Measurements from ENCODE around the gene CCDC15.

CCDC15 gene

DNA sequence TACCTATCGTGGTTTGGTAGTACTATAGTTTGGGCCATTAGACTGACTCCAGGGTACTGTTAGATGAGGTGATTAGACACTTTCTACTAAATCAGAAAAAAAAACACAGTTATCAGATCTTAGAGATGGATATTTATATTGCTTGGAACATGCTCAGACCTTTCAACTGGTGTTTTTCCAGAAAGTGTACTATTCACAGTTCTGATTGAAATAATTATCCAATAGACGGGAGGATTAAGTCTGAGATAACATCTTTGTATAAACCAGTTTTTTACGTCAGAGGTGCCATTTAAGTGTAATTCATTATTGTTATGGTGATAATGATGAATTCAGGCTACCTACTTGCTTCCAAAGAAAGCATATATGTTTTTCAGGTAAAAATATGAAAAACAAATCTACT lies 22.5 kb downstream of the CCDC15 start:
- no peaks in the 10 kb centered on the region for H3K79me2 ChIP-seq
- no peak overlapping the region for H3K4me3 ChIP-seq (ENCODE audit: low read depth, low read length)
- no peaks in the 10 kb centered on the region for H3K36me3 ChIP-seq (ENCODE audit: control insufficient read depth, insufficient read depth, low read length)
- H3K27me3 ChIP-seq (ENCODE audit: control insufficient read depth, insufficient read depth, low read length), result no peaks in the 10 kb centered on the region
- H3K4me1 ChIP-seq, result no peaks in the 10 kb centered on the region
- no peak overlapping the region for H2AFZ ChIP-seq
- H3K4me2 ChIP-seq (ENCODE audit: low read length), result no peak overlapping the region
- H3K9ac ChIP-seq, result no peak overlapping the region
- no peak overlapping the region for H3K27ac ChIP-seq
- no peaks in the 10 kb centered on the region for H3K9me3 ChIP-seq (ENCODE audit: control insufficient read depth, low read length)
- TF ChIP-seq, protein P1, sequence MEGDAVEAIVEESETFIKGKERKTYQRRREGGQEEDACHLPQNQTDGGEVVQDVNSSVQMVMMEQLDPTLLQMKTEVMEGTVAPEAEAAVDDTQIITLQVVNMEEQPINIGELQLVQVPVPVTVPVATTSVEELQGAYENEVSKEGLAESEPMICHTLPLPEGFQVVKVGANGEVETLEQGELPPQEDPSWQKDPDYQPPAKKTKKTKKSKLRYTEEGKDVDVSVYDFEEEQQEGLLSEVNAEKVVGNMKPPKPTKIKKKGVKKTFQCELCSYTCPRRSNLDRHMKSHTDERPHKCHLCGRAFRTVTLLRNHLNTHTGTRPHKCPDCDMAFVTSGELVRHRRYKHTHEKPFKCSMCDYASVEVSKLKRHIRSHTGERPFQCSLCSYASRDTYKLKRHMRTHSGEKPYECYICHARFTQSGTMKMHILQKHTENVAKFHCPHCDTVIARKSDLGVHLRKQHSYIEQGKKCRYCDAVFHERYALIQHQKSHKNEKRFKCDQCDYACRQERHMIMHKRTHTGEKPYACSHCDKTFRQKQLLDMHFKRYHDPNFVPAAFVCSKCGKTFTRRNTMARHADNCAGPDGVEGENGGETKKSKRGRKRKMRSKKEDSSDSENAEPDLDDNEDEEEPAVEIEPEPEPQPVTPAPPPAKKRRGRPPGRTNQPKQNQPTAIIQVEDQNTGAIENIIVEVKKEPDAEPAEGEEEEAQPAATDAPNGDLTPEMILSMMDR (IDR thresholded peaks at IDR 0.05), result no peak

DNA sequence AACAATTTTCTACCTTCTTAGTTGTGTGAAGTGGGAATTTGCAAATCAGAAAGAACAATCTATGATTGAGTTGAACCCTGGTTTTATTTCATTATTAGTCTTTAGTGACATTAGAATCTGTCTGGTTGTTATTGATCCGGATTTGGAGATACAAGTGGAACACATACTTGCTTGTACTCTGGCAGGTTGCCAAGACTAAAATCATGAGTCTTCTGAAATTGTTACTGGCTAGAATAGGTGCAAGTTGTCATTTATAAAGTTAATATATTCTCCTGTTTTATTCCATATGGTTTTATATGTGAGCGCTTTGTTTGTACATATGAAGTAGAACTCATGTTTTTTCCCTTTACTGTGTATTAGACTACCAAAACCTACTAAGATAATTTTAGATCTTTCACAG lies 23.0 kb downstream of the CCDC15 start:
- no peaks in the 10 kb centered on the region for H3K79me2 ChIP-seq
- no peak overlapping the region for H3K9ac ChIP-seq
- no peaks in the 10 kb centered on the region for H3K27me3 ChIP-seq (ENCODE audit: control insufficient read depth, insufficient read depth, low read length)
- H3K4me1 ChIP-seq, result no peaks in the 10 kb centered on the region
- no peak overlapping the region for H3K4me2 ChIP-seq (ENCODE audit: low read length)
- no peak overlapping the region for H2AFZ ChIP-seq
- TF ChIP-seq, protein P1 (IDR thresholded peaks at IDR 0.05), result no peak
- H3K36me3 ChIP-seq (ENCODE audit: control insufficient read depth, insufficient read depth, low read length), result no peaks in the 10 kb centered on the region
- no peak overlapping the region for H3K27ac ChIP-seq
- no peaks in the 10 kb centered on the region for H3K9me3 ChIP-seq (ENCODE audit: control insufficient read depth, low read length)
- no peak overlapping the region for H3K4me3 ChIP-seq (ENCODE audit: low read depth, low read length)

DNA sequence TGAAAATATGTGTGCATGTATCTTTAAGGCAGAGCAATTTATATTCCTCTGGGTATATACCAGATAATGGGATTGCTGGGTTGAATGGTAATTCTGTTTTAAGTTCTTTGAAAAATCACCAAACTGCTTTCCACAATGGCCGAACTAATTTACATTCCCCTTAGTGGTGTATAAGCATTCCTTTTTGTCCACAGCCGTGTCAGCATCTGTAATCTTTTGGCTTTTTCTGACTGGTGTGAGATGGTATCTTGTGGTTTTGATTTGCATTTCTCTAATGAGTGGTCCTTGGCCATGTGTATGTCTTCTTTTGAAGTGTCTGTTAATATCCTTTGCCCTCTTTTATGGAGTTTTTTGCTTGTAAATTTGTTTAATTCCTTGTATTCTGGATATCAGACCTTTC lies 24.3 kb downstream of the CCDC15 start:
- Histone ChIP-seq H2AFZ (no peak overlapping the region), H3K36me3 (ENCODE audit: control insufficient read depth, insufficient read depth, low read length) (no peaks in the 10 kb centered on the region), H3K4me2 (ENCODE audit: low read length) (no peak overlapping the region), H3K27ac (no peak overlapping the region), H3K79me2 (no peaks in the 10 kb centered on the region), H3K4me1 (no peaks in the 10 kb centered on the region), H3K9me3 (ENCODE audit: control insufficient read depth, low read length) (no peaks in the 10 kb centered on the region), H3K27me3 (ENCODE audit: control insufficient read depth, insufficient read depth, low read length) (no peaks in the 10 kb centered on the region), H3K9ac (no peak overlapping the region), H3K4me3 (ENCODE audit: low read depth, low read length) (no peak overlapping the region)
- TF ChIP-seq, protein P1 (IDR thresholded peaks at IDR 0.05), result no peak

- no peak overlapping the region for H2AFZ ChIP-seq
- H3K4me2 ChIP-seq (ENCODE audit: low read length), result no peak overlapping the region
- H3K36me3 ChIP-seq (ENCODE audit: control insufficient read depth, insufficient read depth, low read length), result no peaks in the 10 kb centered on the region
- H3K79me2 ChIP-seq, result no peaks in the 10 kb centered on the region
- no peaks in the 10 kb centered on the region for H3K27me3 ChIP-seq (ENCODE audit: control insufficient read depth, insufficient read depth, low read length)
- no peaks in the 10 kb centered on the region for H3K4me1 ChIP-seq
- no peak overlapping the region for H3K9ac ChIP-seq
- H3K4me3 ChIP-seq (ENCODE audit: low read depth, low read length), result no peak overlapping the region
- no peaks in the 10 kb centered on the region for H3K9me3 ChIP-seq (ENCODE audit: control insufficient read depth, low read length)
- TF ChIP-seq, protein P1 (IDR thresholded peaks at IDR 0.05), result no peak
- H3K27ac ChIP-seq, result no peak overlapping the region
These were observed 28.0 kb downstream of the CCDC15 start for GRCh38 chr11:124982043-124982442.

GRCh38 chr11:124983674-124984511 lies 29.9 kb downstream of the CCDC15 start:
- TF ChIP-seq, protein P1 (IDR thresholded peaks at IDR 0.05), result no peak
- H3K9me3 ChIP-seq (ENCODE audit: control insufficient read depth, low read length), result no peaks in the 10 kb centered on the region
- no peak overlapping the region for H3K4me2 ChIP-seq (ENCODE audit: low read length)
- H3K4me3 ChIP-seq (ENCODE audit: low read depth, low read length), result no peak overlapping the region
- H3K9ac ChIP-seq, result no peak overlapping the region
- H3K4me1 ChIP-seq, result no peaks in the 10 kb centered on the region
- H3K36me3 ChIP-seq (ENCODE audit: control insufficient read depth, insufficient read depth, low read length), result no peaks in the 10 kb centered on the region
- H2AFZ ChIP-seq, result no peak overlapping the region
- no peaks in the 10 kb centered on the region for H3K79me2 ChIP-seq
- H3K27me3 ChIP-seq (ENCODE audit: control insufficient read depth, insufficient read depth, low read length), result no peaks in the 10 kb centered on the region
- H3K27ac ChIP-seq, result no peak overlapping the region
